Measurements from ENCODE around the gene CPN2. TPM values are rescaled to one million over a fixed set of nuclear protein-coding genes. Genes with fewer than 3 reads are reported as not detected.

Gene CPN2
- total and polyA plus RNA-seq, 2 donors (not counting 1 experiment from before 2014, with no cell fraction given): not detected

- no peaks in the 10 kb centered on the region for H3K27me3 ChIP-seq (replicated peaks in 1 of 4; ENCODE audit: control extremely low read depth in 1 of 4, control insufficient read depth in 3 of 4, insufficient read depth in 4 of 4, low read length in 3 of 4)
- no peak overlapping the region for H3K4me3 Mint-ChIP-seq
- POLR2A ChIA-PET: no interaction called here
- TF ChIP-seq EZH2 (IDR thresholded peaks at IDR 0.05; ENCODE audit: borderline replicate concordance, insufficient read depth, low read depth, low read length, poor library complexity, severe bottlenecking): no peak
- TF ChIP-seq CTCF (IDR thresholded peaks at IDR 0.05): no peak
- H3K27me3 Mint-ChIP-seq: peaks cover 6% of the 10 kb centered on the region
- H3K4me2 ChIP-seq (replicated peaks; ENCODE audit: low read depth, low read length, poor library complexity, severe bottlenecking): no peak overlapping the region
- H3K79me2 ChIP-seq (ENCODE audit: control insufficient read depth, insufficient read depth, low read length): no peaks in the 10 kb centered on the region
- no peaks in the 10 kb centered on the region for H4K20me1 ChIP-seq (ENCODE audit: control insufficient read depth, insufficient read depth, low read length, poor library complexity, severe bottlenecking)
- no peak overlapping the region for H3K4me3 ChIP-seq (ENCODE audit: control extremely low read depth in 1 of 5, extremely low read depth in 1 of 5, insufficient read depth in 1 of 5, low read depth in 2 of 5, low read length in 4 of 5)
- 100% methylated on average over 1 of the region's 3 CpGs for WGBS (ENCODE audit: insufficient coverage)
- intact Hi-C loops (cut with micrococcal nuclease): no loop called here
- DNase-seq (no peak), ATAC-seq (ENCODE audit: low read depth) (no peak)
- no peaks in the 10 kb centered on the region for H3K9me3 Mint-ChIP-seq (ENCODE audit: insufficient read depth)
- H3K4me1 Mint-ChIP-seq: no peaks in the 10 kb centered on the region
- no peak overlapping the region for H3K9ac ChIP-seq (ENCODE audit: low read length)
- H3K27ac Mint-ChIP-seq: no peak overlapping the region
- H3K4me1 ChIP-seq (ENCODE audit: control insufficient read depth in 2 of 2, insufficient read depth in 2 of 2, low read length in 2 of 2): no peaks in the 10 kb centered on the region
- H2AFZ ChIP-seq (ENCODE audit: insufficient read depth, low read depth, low read length, poor library complexity, severe bottlenecking): no peak overlapping the region
- CTCF ChIA-PET: no interaction called here
- no peaks in the 10 kb centered on the region for H3K9me3 ChIP-seq (ENCODE audit: control extremely low read depth in 1 of 3, control insufficient read depth in 2 of 3, insufficient read depth in 1 of 3, low read length in 2 of 3)
- no peaks in the 10 kb centered on the region for H3K36me3 ChIP-seq (replicated peaks in 1 of 2; ENCODE audit: control extremely low read depth in 1 of 2, control insufficient read depth in 1 of 2, extremely low read depth in 1 of 2, insufficient read depth in 2 of 2, low read length in 1 of 2)
- H3K27ac ChIP-seq (ENCODE audit: low read length in 2 of 2): no peak overlapping the region
These were observed 429 bp downstream of the CPN2 start for GRCh38 chr3:194350726-194351071.

GRCh38 chr3:194348354-194348753, 2.8 kb downstream of the CPN2 start:
- H3K27ac ChIP-seq (ENCODE audit: low read length in 2 of 2): no peak overlapping the region
- no peak overlapping the region for H3K4me3 ChIP-seq (ENCODE audit: control extremely low read depth in 1 of 5, extremely low read depth in 1 of 5, insufficient read depth in 1 of 5, low read depth in 2 of 5, low read length in 4 of 5)
- no peaks in the 10 kb centered on the region for H3K9me3 ChIP-seq (ENCODE audit: control extremely low read depth in 1 of 3, control insufficient read depth in 2 of 3, insufficient read depth in 1 of 3, low read length in 2 of 3)
- H3K36me3 ChIP-seq (replicated peaks in 1 of 2; ENCODE audit: control extremely low read depth in 1 of 2, control insufficient read depth in 1 of 2, extremely low read depth in 1 of 2, insufficient read depth in 2 of 2, low read length in 1 of 2): no peaks in the 10 kb centered on the region
- Mint-ChIP-seq H3K27ac (no peak overlapping the region), H3K9me3 (ENCODE audit: insufficient read depth) (no peaks in the 10 kb centered on the region), H3K4me1 (peaks cover 4% of the 10 kb centered on the region), H3K27me3 (peaks cover 11% of the 10 kb centered on the region), H3K4me3 (no peak overlapping the region)
- ATAC-seq (ENCODE audit: low read depth) (no peak), DNase-seq (no peak)
- no peak overlapping the region for H3K4me2 ChIP-seq (replicated peaks; ENCODE audit: low read depth, low read length, poor library complexity, severe bottlenecking)
- 80% methylated on average over 2 of the region's 6 CpGs for WGBS (ENCODE audit: insufficient coverage)
- ChIA-PET POLR2A (no interaction called here), CTCF (no interaction called here)
- H3K79me2 ChIP-seq (ENCODE audit: control insufficient read depth, insufficient read depth, low read length): no peaks in the 10 kb centered on the region
- H4K20me1 ChIP-seq (ENCODE audit: control insufficient read depth, insufficient read depth, low read length, poor library complexity, severe bottlenecking): no peaks in the 10 kb centered on the region
- peaks cover 0 to 8% (median 0%) of the 10 kb centered on the region in 4 experiments for H3K27me3 ChIP-seq (replicated peaks in 1 of 4; ENCODE audit: control extremely low read depth in 1 of 4, control insufficient read depth in 3 of 4, insufficient read depth in 4 of 4, low read length in 3 of 4)
- intact Hi-C loops (cut with micrococcal nuclease): no loop called here
- peaks cover 0 to 3% of the 10 kb centered on the region in 2 donors for H3K4me1 ChIP-seq (ENCODE audit: control insufficient read depth in 2 of 2, insufficient read depth in 2 of 2, low read length in 2 of 2)
- TF ChIP-seq EZH2 (IDR thresholded peaks at IDR 0.05; ENCODE audit: borderline replicate concordance, insufficient read depth, low read depth, low read length, poor library complexity, severe bottlenecking) (no peak), CTCF (IDR thresholded peaks at IDR 0.05) (no peak)
- H3K9ac ChIP-seq (ENCODE audit: low read length): no peak overlapping the region
- H2AFZ ChIP-seq (ENCODE audit: insufficient read depth, low read depth, low read length, poor library complexity, severe bottlenecking): no peak overlapping the region
